H1 (cell line): ENCODE data around the gene PABPC1L. TPM values are rescaled to one million over a fixed set of nuclear protein-coding genes. Genes with fewer than 3 reads are reported as not detected.

Experiments
- CTCF ChIA-PET: fragments of 300-600 bp; sonication (Branson Sonifier 250); formaldehyde crosslinking; loops from one replicate; lab custom pipeline; 2021; ENCODE audit not compliant: partially characterized antibody; lab: Charles Lee
- POLR2A ChIA-PET: fragments of 300-600 bp; sonication (Branson Sonifier 250); formaldehyde crosslinking; loops from one replicate; lab custom pipeline; 2021; ENCODE audit warnings: inconsistent platforms; ENCODE audit not compliant: partially characterized antibody; lab: Charles Lee
- DNase-seq, 2 experiments: peaks; one replicate each; pipeline versions ENCODE4 v3.0.0 to v3.0.0-alpha.2; 2010 to 2022; ENCODE audit warnings: low spot score in 2 of 2, low read depth in 1 of 2, mixed read lengths in 1 of 2
- FAIRE-seq: peaks from 2 replicates; lab custom pipeline; 2011; peaks lifted over from hg19 to GRCh38; lab: Jason Lieb, UNC
- H2AFZ ChIP-seq: 2 replicates; pipeline ENCODE4 v1.8.1; 2012; ENCODE audit warnings: low read length, inconsistent platforms
- H2AK5ac ChIP-seq: 2 replicates; pipeline ENCODE4 v1.6.1; 2013; ENCODE audit warnings: low read depth, low read length
- H2BK120ac ChIP-seq: replicated peaks from 2 replicates; pipeline ENCODE3; 2013; ENCODE audit warnings: low read depth, low read length, inconsistent platforms
- H2BK12ac ChIP-seq: 2 replicates; pipeline ENCODE4 v1.6.1; 2013; ENCODE audit warnings: low read depth, low read length
- H2BK15ac ChIP-seq: 2 replicates; pipeline ENCODE4 v1.6.1; 2013; ENCODE audit warnings: low read length
- H2BK20ac ChIP-seq: 2 replicates; pipeline ENCODE4 v1.6.1; 2013; ENCODE audit warnings: low read length
- H2BK5ac ChIP-seq: 2 replicates; pipeline ENCODE4 v1.6.1; 2013; ENCODE audit warnings: low read depth, low read length
- H3K14ac ChIP-seq: 2 replicates; pipeline ENCODE4 v1.6.1; 2013; ENCODE audit warnings: inconsistent platforms; ENCODE audit not compliant: insufficient read length
- H3K18ac ChIP-seq: 2 replicates; pipeline ENCODE4 v1.6.1; 2013; ENCODE audit warnings: low read length; ENCODE audit errors: extremely low read depth
- H3K23ac ChIP-seq: 2 replicates; pipeline ENCODE4 v1.6.1; 2013; ENCODE audit warnings: inconsistent platforms; ENCODE audit not compliant: insufficient read length
- H3K23me2 ChIP-seq: 2 replicates; pipeline ENCODE4 v1.6.1; 2013; ENCODE audit warnings: low read depth, low read length
- H3K27ac ChIP-seq: 2 replicates; pipeline ENCODE4 v1.6.1; 2011; ENCODE audit warnings: low read depth, low read length, inconsistent platforms
- H3K27me3 ChIP-seq, 4 experiments: replicated peaks in 1 of 4; 1 replicate in 1 of 4; 2 replicates in 3 of 4; pipeline versions ENCODE4 v1.6.1 to v1.8.1; 2011 to 2013; ENCODE audit warnings: low read length in 3 of 4, mild to moderate bottlenecking in 3 of 4, inconsistent platforms in 2 of 4, mixed read lengths in 2 of 4, moderate library complexity in 1 of 4; ENCODE audit not compliant: control insufficient read depth in 3 of 4, insufficient read depth in 3 of 4; ENCODE audit errors: extremely low read depth in 1 of 4
- H3K36me3 ChIP-seq, 4 experiments: 2 replicates each; pipeline versions ENCODE4 v1.6.1 to v1.8.1; 2011 to 2013; ENCODE audit warnings: mild to moderate bottlenecking in 4 of 4, low read length in 3 of 4, moderate library complexity in 2 of 4, control low read depth in 1 of 4, inconsistent platforms in 1 of 4; ENCODE audit not compliant: insufficient read depth in 4 of 4, control insufficient read depth in 2 of 4
- H3K4ac ChIP-seq: replicated peaks from 2 replicates; pipeline ENCODE3; 2013; ENCODE audit warnings: low read length, low read depth, mixed read lengths, inconsistent platforms; ENCODE audit not compliant: insufficient read length
- H3K4me1 ChIP-seq, 4 experiments: replicated peaks in 1 of 4; 1 replicate in 1 of 4; 2 replicates in 3 of 4; pipeline versions ENCODE4 v1.6.1 to v1.8.1; 2011 to 2013; ENCODE audit warnings: low read length in 3 of 4, inconsistent platforms in 2 of 4, mixed read lengths in 1 of 4; ENCODE audit not compliant: insufficient read depth in 4 of 4, control insufficient read depth in 3 of 4
- H3K4me2 ChIP-seq, 2 experiments: 2 replicates each; pipeline versions ENCODE4 v1.6.1 to v1.8.1; 2011 to 2013; ENCODE audit warnings: low read depth in 2 of 2, low read length in 2 of 2, control low read depth in 1 of 2, inconsistent platforms in 1 of 2, mild to moderate bottlenecking in 1 of 2; ENCODE audit not compliant: insufficient read depth in 1 of 2
- H3K4me3 ChIP-seq, 4 experiments: fragments of 200-600, 300-600 bp in 1 of 4; sonication (generic), shearing (Covaris generic), sonication (Bioruptor Twin) in 1 of 4; 2 replicates each; pipeline versions ENCODE4 v1.5.1 to v1.8.1; 2011 to 2016; ENCODE audit warnings: low read length in 4 of 4, low read depth in 3 of 4, control low read depth in 2 of 4, inconsistent platforms in 2 of 4, mild to moderate bottlenecking in 2 of 4, mixed read lengths in 1 of 4, moderate library complexity in 1 of 4; ENCODE audit not compliant: insufficient read depth in 2 of 4; ENCODE audit errors: extremely low read depth in 1 of 4
- H3K56ac ChIP-seq: replicated peaks from 2 replicates; pipeline ENCODE3; 2013; ENCODE audit warnings: low read depth, mild to moderate bottlenecking, mixed read lengths, low read length, inconsistent platforms; ENCODE audit not compliant: insufficient read length
- H3K79me1 ChIP-seq: 2 replicates; pipeline ENCODE4 v1.6.1; 2013; ENCODE audit warnings: low read depth, low read length, control low read depth
- H3K79me2 ChIP-seq, 2 experiments: 2 replicates each; pipeline versions ENCODE4 v1.6.1 to v1.8.1; 2012 to 2013; ENCODE audit warnings: low read length in 2 of 2, mild to moderate bottlenecking in 2 of 2, inconsistent platforms in 1 of 2; ENCODE audit not compliant: insufficient read depth in 2 of 2, control insufficient read depth in 1 of 2
- H3K9ac ChIP-seq, 4 experiments: replicated peaks in 1 of 4; 1 replicate in 1 of 4; 2 replicates in 3 of 4; pipeline versions ENCODE4 v1.6.1 to v1.8.1; 2011 to 2013; ENCODE audit warnings: low read depth in 3 of 4, low read length in 3 of 4, control low read depth in 2 of 4, mild to moderate bottlenecking in 2 of 4, moderate library complexity in 2 of 4, inconsistent platforms in 1 of 4; ENCODE audit errors: extremely low read depth in 1 of 4
- H3K9me3 ChIP-seq, 2 experiments: 2 replicates each; pipeline versions ENCODE4 v1.6.1 to v1.8.1; 2012 to 2013; ENCODE audit warnings: mild to moderate bottlenecking in 2 of 2, moderate library complexity in 2 of 2, control low read depth in 1 of 2, inconsistent platforms in 1 of 2, low read depth in 1 of 2, low read length in 1 of 2, mixed read lengths in 1 of 2; ENCODE audit not compliant: insufficient read depth in 2 of 2
- H4K20me1 ChIP-seq, 2 experiments: replicated peaks in 1 of 2; 2 replicates each; pipeline versions ENCODE3 to v1.8.1; 2011 to 2013; ENCODE audit warnings: inconsistent platforms in 2 of 2, low read length in 2 of 2, mild to moderate bottlenecking in 1 of 2; ENCODE audit not compliant: insufficient read depth in 2 of 2, control insufficient read depth in 1 of 2
- H4K5ac ChIP-seq: 2 replicates; pipeline ENCODE4 v1.6.1; 2013; ENCODE audit warnings: low read length, low read depth, mixed read lengths, inconsistent platforms; ENCODE audit not compliant: insufficient read length
- H4K8ac ChIP-seq: 2 replicates; pipeline ENCODE4 v1.8.0; 2013; ENCODE audit warnings: mild to moderate bottlenecking, moderate library complexity, low read length, inconsistent platforms; ENCODE audit not compliant: insufficient read depth; ENCODE audit errors: extremely low read depth
- H4K91ac ChIP-seq: replicated peaks from 2 replicates; pipeline ENCODE3; 2013; ENCODE audit warnings: low read length, mixed read lengths, inconsistent platforms; ENCODE audit not compliant: insufficient read length
- CEBPB ChIP-seq: IDR thresholded peaks from 2 replicates; pipeline ENCODE4 v1.6.1; 2012; ENCODE audit warnings: low read depth, low read length
- CHD2 ChIP-seq: IDR thresholded peaks from 2 replicates; pipeline ENCODE4 v1.6.1; 2012; ENCODE audit warnings: low read length, improper control_type of control experiment
- whole genome bisulfite sequencing, 2 experiments: shearing (Covaris generic) in 1 of 2; methylation state at CpG; one replicate each; pipeline versions ENCODE4 v1.1.6 to v1.1.7; 2013 to 2015; ENCODE audit warnings: low lambda C conversion rate in 2 of 2, mixed read lengths in 2 of 2, inconsistent platforms in 1 of 2, low coverage in 1 of 2, missing lambda C conversion rate in 1 of 2; ENCODE audit not compliant: insufficient replicate concordance in 2 of 2, insufficient coverage in 1 of 2, insufficient read length in 1 of 2; ENCODE audit errors: extremely low coverage in 1 of 2, missing lambda C conversion rate in 1 of 2; 5-methylcytosine and 5-hydroxymethylcytosine counted together
- polyA plus RNA-seq, 7 experiments: library from polyadenylated mRNA; depleted of rRNA in 3 of 7; stranded (reverse) in 5 of 7; unstranded in 2 of 7; fragments of >200 nt in 5 of 7; fragments of 200-250 nt in 2 of 7; gene quantifications; 1 replicate in 5 of 7; 2 replicates in 1 of 7; 4 replicates in 1 of 7; pipeline versions ENCODE4 v1.2.1 to v1.2.3, GENCODE V29; 2011 to 2013; ENCODE audit warnings: missing spikeins in 2 of 7, mixed read lengths in 2 of 7
- total RNA-seq: library from RNA; stranded (reverse); fragmentation: NEBNext Ultra II Directional; extraction: Animal tissue kit (Norgen Biotek cat#: 25700); gene quantifications from 2 replicates; pipeline ENCODE4 v1.2.1, GENCODE V29; 2021

The PABPC1L gene
- total and polyA plus RNA-seq, 2 of the 8 experiments (the other 6 are each of a cell fraction or from before 2014, with no cell fraction given) = 61.1 to 108 TPM

DNA sequence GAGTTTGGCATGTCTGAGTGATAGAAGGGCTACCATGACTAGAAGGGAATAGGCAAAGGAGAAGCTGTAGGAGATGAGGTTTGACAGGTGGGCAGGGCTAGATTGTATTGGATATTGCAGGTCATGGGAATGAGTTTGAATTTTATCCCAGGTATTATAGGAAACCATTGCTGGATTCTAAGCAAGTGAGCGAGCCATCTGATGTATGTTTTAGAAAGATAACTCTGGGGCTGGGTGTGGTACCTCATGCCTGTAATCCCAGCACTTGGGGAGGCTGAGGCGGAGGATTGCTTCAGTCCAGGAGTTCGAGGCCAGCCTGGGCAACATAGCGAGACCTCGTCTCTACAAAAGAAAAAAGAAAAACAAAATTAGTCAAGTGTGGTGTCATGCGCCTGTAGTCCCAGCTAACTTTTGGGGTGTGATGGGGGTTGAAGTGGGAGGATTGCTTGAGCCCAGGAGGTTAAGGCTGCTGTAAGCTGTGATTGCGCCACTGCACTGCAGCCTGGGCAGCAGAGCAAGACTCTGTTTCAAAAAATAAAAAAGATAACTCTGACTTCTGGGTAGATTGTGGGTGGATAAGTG is 73.3 kb downstream of the PABPC1L start:
- Histone ChIP-seq H3K79me2 (no peaks in the 10 kb centered on the region), H3K4me3 (no peak overlapping the region), H3K14ac (no peak overlapping the region), H3K36me3 (peaks cover 0 to 49% (median 22%) of the 10 kb centered on the region in 4 experiments; a peak in 7 of 8 replicates), H2BK120ac (no peak overlapping the region), H3K18ac (no peak overlapping the region), H3K23ac (no peak overlapping the region), H3K79me1 (no peaks in the 10 kb centered on the region; the same call in 1 of the 2 replicates), H2AFZ (no peak overlapping the region), H3K9me3 (no peaks in the 10 kb centered on the region), H2BK20ac (no peak overlapping the region), H3K56ac (no peak overlapping the region), H3K4ac (no peak overlapping the region), H2BK12ac (no peak overlapping the region), H3K4me2 (no peak overlapping the region), H2AK5ac (no peak overlapping the region), H2BK5ac (no peak overlapping the region), H3K23me2 (peaks cover 2% of the 10 kb centered on the region; the same call in 1 of the 2 replicates), H3K27ac (no peak overlapping the region)
- POLR2A ChIA-PET = interaction anchor here (0.8 kb wide), 1 partner anchor 9 kb away, joined by 3 read pairs; no protein-coding TSS in a partner anchor
- CTCF ChIA-PET = no interaction called here
- TF ChIP-seq CHD2 (no peak), CEBPB (peak; percentile 25; the same call in 1 of the 2 replicates)
- TF ChIP-seq, all 59 proteins: peak for 1
- Histone ChIP-seq H2BK15ac (no peak overlapping the region), H3K27me3 (no peaks in the 10 kb centered on the region), H4K5ac (no peak overlapping the region), H4K20me1 (peaks cover 0 to 1% of the 10 kb centered on the region in 2 experiments), H3K9ac (no peak overlapping the region), H4K8ac (no peak overlapping the region), H3K4me1 (no peaks in the 10 kb centered on the region), H4K91ac (no peak overlapping the region)
- no peak for FAIRE-seq
- DNase-seq = no peak
- 90% methylated on average over 7 of the region's 7 CpGs; no CpG with 5 or more reads in 1 of the 2 experiments for WGBS, 2 experiments
